ENCODE data around the gene INTS3. TPM values are rescaled to one million over a fixed set of nuclear protein-coding genes. Genes with fewer than 3 reads are reported as not detected.
"Not testable (repeated sequence)": the region's sequence is repeated elsewhere in the genome, so short reads cannot be mapped to it uniquely, and the experiment has no call there.

The INTS3 gene
- total and polyA plus RNA-seq, 5 donors = 26.4 to 41.8 (median 33.2) TPM

GRCh38 chr1:153779781-153780541 is 52.1 kb downstream of the INTS3 start:
- Histone ChIP-seq H3K9me3 (ENCODE audit: control insufficient read depth, low read length) (no peaks in the 10 kb centered on the region), H3K4me3 (ENCODE audit: low read length) (no peak overlapping the region), H3K27me3 (ENCODE audit: control insufficient read depth, insufficient read depth) (no peaks in the 10 kb centered on the region), H3K27ac (ENCODE audit: low read length) (no peak overlapping the region), H3K4me1 (ENCODE audit: control insufficient read depth, insufficient read depth, low read length) (peaks cover 11% of the 10 kb centered on the region)
- intact Hi-C loops (cut with DNase I) = loop anchor here in 1 of 4 donors (10.0 kb wide), 1 partner anchor 265 kb away; no protein-coding TSS in a partner anchor
- DNase-seq = peak; percentile 59 to 83 (median 77)
- WGBS = 56% methylated on average over 17 of the region's 17 CpGs
- no peak for ATAC-seq

DNA sequence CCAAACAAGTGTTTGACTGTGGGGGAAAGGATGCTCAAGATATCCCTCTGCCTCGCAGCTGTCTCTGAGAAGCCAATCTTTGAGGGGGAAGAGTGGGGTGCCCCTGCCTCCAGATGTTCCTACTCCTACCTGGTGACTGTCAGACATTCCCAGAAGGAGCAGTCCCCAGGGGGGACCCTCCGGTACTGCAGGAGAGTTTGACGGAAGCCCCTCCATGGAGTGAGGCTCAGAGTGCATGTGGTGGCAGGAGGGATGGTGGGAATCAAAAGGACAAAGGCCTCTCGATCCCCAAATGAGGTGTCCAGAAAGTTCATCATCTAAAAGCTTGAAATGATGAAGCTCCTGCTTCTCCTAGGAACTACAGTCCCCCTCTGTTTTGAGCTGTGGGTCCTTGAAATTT is 52.7 kb downstream of the INTS3 start:
- Histone ChIP-seq H3K9me3 (ENCODE audit: control insufficient read depth, low read length) (no peaks in the 10 kb centered on the region), H3K4me3 (ENCODE audit: low read length) (no peak overlapping the region), H3K4me1 (ENCODE audit: control insufficient read depth, insufficient read depth, low read length) (peaks cover 11% of the 10 kb centered on the region), H3K27me3 (ENCODE audit: control insufficient read depth, insufficient read depth) (no peaks in the 10 kb centered on the region), H3K27ac (ENCODE audit: low read length) (no peak overlapping the region)
- DNase-seq (no peak), ATAC-seq (no peak)
- intact Hi-C loops (cut with DNase I) = no loop called here
- 68% methylated on average over 4 of the region's 4 CpGs for WGBS

DNA sequence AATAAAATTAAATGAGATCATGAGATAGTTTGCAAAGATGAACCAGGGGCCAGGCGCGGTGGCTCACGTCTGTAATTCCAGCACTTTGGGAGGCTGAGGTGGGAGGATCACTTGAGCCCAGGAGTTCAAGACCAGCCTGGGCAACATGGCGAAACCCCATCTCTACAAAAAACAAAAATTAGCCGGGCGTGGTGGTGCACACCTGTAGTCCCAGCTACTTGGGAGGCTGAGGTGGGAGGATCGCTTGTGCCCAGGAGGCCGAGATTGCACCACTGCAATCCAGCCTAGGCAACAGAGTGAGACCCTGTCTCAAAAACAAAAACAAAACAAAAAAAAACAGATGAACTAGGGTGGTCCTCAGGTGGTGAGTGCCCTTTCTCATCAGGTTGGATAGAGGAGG is 54.8 kb downstream of the INTS3 start:
- H3K27me3 ChIP-seq (ENCODE audit: control insufficient read depth, insufficient read depth); intact Hi-C loops (cut with DNase I); H3K9me3 ChIP-seq (ENCODE audit: control insufficient read depth, low read length); H3K4me1 ChIP-seq (ENCODE audit: control insufficient read depth, insufficient read depth, low read length); ATAC-seq; DNase-seq: not testable (repeated sequence)
- WGBS = 92% methylated on average over 8 of the region's 8 CpGs
- peak overlapping the region; percentile 51 for H3K4me3 ChIP-seq (ENCODE audit: low read length)
- H3K27ac ChIP-seq (ENCODE audit: low read length) = peak overlapping the region; percentile 80

- intact Hi-C loops (cut with DNase I) = no loop called here
- DNase-seq (peak; percentile 94 to 97 (median 96)), ATAC-seq (peak; percentile 96)
- H3K27me3 ChIP-seq (ENCODE audit: control insufficient read depth, insufficient read depth) = no peaks in the 10 kb centered on the region
- H3K27ac ChIP-seq (ENCODE audit: low read length) = peak overlapping the region; percentile 76
- peaks cover 6% of the 10 kb centered on the region for H3K4me1 ChIP-seq (ENCODE audit: control insufficient read depth, insufficient read depth, low read length)
- peak overlapping the region; percentile 51 for H3K4me3 ChIP-seq (ENCODE audit: low read length)
- WGBS = under 1% methylated on average over 61 of the region's 61 CpGs
- H3K9me3 ChIP-seq (ENCODE audit: control insufficient read depth, low read length) = no peaks in the 10 kb centered on the region
Measured at GRCh38 chr1:153783233-153784190, 55.7 kb downstream of the INTS3 start.

- Histone ChIP-seq H3K27me3 (ENCODE audit: control insufficient read depth, insufficient read depth) (no peaks in the 10 kb centered on the region), H3K4me3 (ENCODE audit: low read length) (no peak overlapping the region), H3K9me3 (ENCODE audit: control insufficient read depth, low read length) (no peaks in the 10 kb centered on the region), H3K4me1 (ENCODE audit: control insufficient read depth, insufficient read depth, low read length) (peaks cover 4% of the 10 kb centered on the region), H3K27ac (ENCODE audit: low read length) (no peak overlapping the region)
- intact Hi-C loops (cut with DNase I) = no loop called here
- no peak for ATAC-seq
- WGBS = 97% methylated on average over 4 of the region's 4 CpGs
- DNase-seq = no peak
Measured at GRCh38 chr1:153786038-153786790, 58.4 kb downstream of the INTS3 start.

GRCh38 chr1:153789478-153790034 is 61.7 kb downstream of the INTS3 start:
- Histone ChIP-seq H3K27me3 (ENCODE audit: control insufficient read depth, insufficient read depth) (no peaks in the 10 kb centered on the region), H3K27ac (ENCODE audit: low read length) (peak overlapping the region; percentile 99), H3K4me1 (ENCODE audit: control insufficient read depth, insufficient read depth, low read length) (peaks cover 4% of the 10 kb centered on the region), H3K9me3 (ENCODE audit: control insufficient read depth, low read length) (no peaks in the 10 kb centered on the region), H3K4me3 (ENCODE audit: low read length) (peak overlapping the region; percentile 28)
- intact Hi-C loops (cut with DNase I) = loop anchor here in 2 of 4 donors (10.0 kb wide), 2 partner anchors 135 to 195 kb away; partner anchors contain the start of genes GATAD2B (in 1 of the 2) and RAB13 (in 1 of the 2)
- DNase-seq (peak in 2 of 3 donors; percentile 62 to 68), ATAC-seq (peak; percentile 8 to 10)
- WGBS = 29% methylated on average over 22 of the region's 22 CpGs

DNA sequence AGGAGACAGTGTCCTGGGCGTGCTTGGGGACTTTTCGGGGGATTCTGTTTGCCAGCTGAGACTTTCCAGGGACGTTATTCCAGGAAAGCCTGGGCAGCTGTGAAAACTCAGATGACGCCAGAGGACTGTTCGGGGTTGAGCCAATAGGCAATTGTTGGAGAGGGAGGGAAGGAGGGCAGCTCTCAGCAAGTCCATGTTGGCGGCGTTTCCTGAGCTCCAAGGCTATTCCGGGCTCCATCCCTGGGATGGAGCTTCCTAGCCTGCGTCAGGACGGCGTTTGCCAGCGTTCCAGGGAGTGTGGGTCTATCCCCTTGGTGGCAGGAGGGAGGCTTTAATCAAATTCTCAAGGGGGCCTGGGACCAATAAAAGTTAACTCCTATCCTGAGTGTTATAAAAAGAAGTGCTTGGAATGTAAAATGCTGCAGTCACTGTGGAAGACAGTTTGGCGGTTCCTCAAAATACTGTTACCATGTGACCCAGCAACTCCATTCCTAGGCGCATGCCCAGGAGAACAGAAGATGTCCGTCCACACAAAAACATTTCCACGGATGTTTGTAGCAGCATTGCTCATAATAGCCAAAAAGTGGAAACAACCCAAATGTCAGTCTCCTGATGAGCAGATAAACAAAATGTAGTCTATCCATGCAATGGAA is 62.6 kb downstream of the INTS3 start:
- intact Hi-C loops (cut with DNase I) = loop anchor here in 2 of 4 donors (10.0 kb wide), 2 partner anchors 134 to 194 kb away; partner anchors contain the start of genes GATAD2B (in 1 of the 2) and RAB13 (in 1 of the 2)

DNA sequence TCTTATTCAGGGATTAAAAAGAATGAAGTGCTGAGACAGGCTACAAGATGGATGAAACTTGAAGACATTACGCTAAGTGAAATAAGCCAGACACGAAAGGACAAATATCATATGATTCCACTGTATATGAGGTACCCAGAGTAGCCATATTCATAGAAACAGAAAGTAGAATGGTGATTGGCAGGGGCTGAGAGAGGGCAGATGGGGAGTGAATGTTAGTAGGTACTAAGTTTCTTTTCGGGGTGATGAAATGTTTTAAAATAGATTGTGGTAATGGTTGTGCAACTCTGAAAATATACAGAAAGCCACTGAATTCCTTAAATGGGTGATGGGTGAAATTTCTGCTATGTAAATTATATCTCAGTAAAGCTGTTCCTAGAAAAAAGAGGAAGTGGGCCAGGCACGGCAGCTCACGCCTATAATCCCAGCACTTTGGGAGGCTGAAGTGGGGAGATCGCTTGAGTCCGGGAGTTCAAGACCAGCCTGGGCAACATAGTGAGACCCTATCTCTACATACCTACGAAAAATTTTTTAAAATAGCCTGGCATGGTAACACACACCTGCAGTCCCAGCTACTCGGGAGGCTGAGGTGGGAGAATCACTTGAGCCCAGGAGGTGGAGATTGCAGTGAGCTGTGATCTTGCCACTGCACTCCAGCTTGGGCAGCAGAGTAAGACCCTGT is 63.3 kb downstream of the INTS3 start:
- intact Hi-C loops (cut with DNase I) = loop anchor here in 2 of 4 donors (10.0 kb wide), 2 partner anchors 134 to 194 kb away; partner anchors contain the start of genes GATAD2B (in 1 of the 2) and RAB13 (in 1 of the 2)
- WGBS = 58% methylated on average over 9 of the region's 9 CpGs
- no peak overlapping the region for H3K4me3 ChIP-seq (ENCODE audit: low read length)
- DNase-seq (peak in 2 of 3 donors; percentile 65 to 77), ATAC-seq (peak in 1 of 2 donors; percentile 26)
- H3K4me1 ChIP-seq (ENCODE audit: control insufficient read depth, insufficient read depth, low read length) = peaks cover 4% of the 10 kb centered on the region
- peak overlapping the region; percentile 99 for H3K27ac ChIP-seq (ENCODE audit: low read length)
- no peaks in the 10 kb centered on the region for H3K9me3 ChIP-seq (ENCODE audit: control insufficient read depth, low read length)
- no peaks in the 10 kb centered on the region for H3K27me3 ChIP-seq (ENCODE audit: control insufficient read depth, insufficient read depth)

More for the DNA sequence above, 62.6 kb downstream of the INTS3 start:
- Histone ChIP-seq H3K4me3 (ENCODE audit: low read length) (peak overlapping the region; percentile 33), H3K27me3 (ENCODE audit: control insufficient read depth, insufficient read depth) (no peaks in the 10 kb centered on the region), H3K27ac (ENCODE audit: low read length) (peak overlapping the region; percentile 99), H3K4me1 (ENCODE audit: control insufficient read depth, insufficient read depth, low read length) (peaks cover 4% of the 10 kb centered on the region), H3K9me3 (ENCODE audit: control insufficient read depth, low read length) (no peaks in the 10 kb centered on the region)
- 5% methylated on average over 16 of the region's 16 CpGs for WGBS
- peak; percentile 92 to 96 (median 94) for DNase-seq
- ATAC-seq = peak; percentile 91 to 95

GRCh38 chr1:153791648-153792253 is 63.9 kb downstream of the INTS3 start:
- peak in 1 of 3 donors; percentile 44 for DNase-seq
- Histone ChIP-seq H3K27me3 (ENCODE audit: control insufficient read depth, insufficient read depth) (no peaks in the 10 kb centered on the region), H3K27ac (ENCODE audit: low read length) (no peak overlapping the region), H3K9me3 (ENCODE audit: control insufficient read depth, low read length) (no peaks in the 10 kb centered on the region), H3K4me1 (ENCODE audit: control insufficient read depth, insufficient read depth, low read length) (peaks cover 4% of the 10 kb centered on the region), H3K4me3 (ENCODE audit: low read length) (no peak overlapping the region)
- ATAC-seq = no peak
- intact Hi-C loops (cut with DNase I) = loop anchor here in 2 of 4 donors (10.0 kb wide), 2 partner anchors 133 to 193 kb away; partner anchors contain the start of genes GATAD2B (in 1 of the 2) and RAB13 (in 1 of the 2)
- WGBS = 90% methylated on average over 16 of the region's 16 CpGs

Data from right cardiac atrium (tissue), 5 donors.